SHP77 treated with DMSO at 0.1 percent for 48 hours (cell line): ENCODE measurements around the gene ADGRG3.
"Not testable (repeated sequence)": the region's sequence is repeated elsewhere in the genome, so short reads cannot be mapped to it uniquely, and the experiment has no call there.

Source experiments
- DNase-seq: peaks from one replicate; lab custom pipeline; 2025; lab: John Stamatoyannopoulos, UW

The ADGRG3 gene

GRCh38 chr16:57663917-57664661, 4.0 kb upstream of the ADGRG3 start:
- no peak for DNase-seq

- no peak for DNase-seq
Observed at GRCh38 chr16:57664662-57665025, 3.5 kb upstream of the ADGRG3 start.

GRCh38 chr16:57665541-57665940, 2.6 kb upstream of the ADGRG3 start:
- no peak for DNase-seq

- DNase-seq, result no peak
Observed at GRCh38 chr16:57666353-57667047, 1.6 kb upstream of the ADGRG3 start.

GRCh38 chr16:57667048-57667525, 1.0 kb upstream of the ADGRG3 start:
- DNase-seq, result no peak

GRCh38 chr16:57667526-57668262, 412 bp upstream of the ADGRG3 start:
- no peak for DNase-seq

GRCh38 chr16:57668630-57669475, 747 bp downstream of the ADGRG3 start:
- no peak for DNase-seq

GRCh38 chr16:57669476-57670162, 1.5 kb downstream of the ADGRG3 start:
- DNase-seq, result no peak

- no peak for DNase-seq
Observed at GRCh38 chr16:57670196-57670595, 2.1 kb downstream of the ADGRG3 start.

- DNase-seq, result not testable (repeated sequence)
Observed at GRCh38 chr16:57671451-57671850, 3.3 kb downstream of the ADGRG3 start.

- DNase-seq, result no peak
Observed at GRCh38 chr16:57672416-57672815, 4.3 kb downstream of the ADGRG3 start.

- no peak for DNase-seq
Observed at GRCh38 chr16:57672824-57673223, 4.7 kb downstream of the ADGRG3 start.

GRCh38 chr16:57675741-57676551, 7.8 kb downstream of the ADGRG3 start:
- DNase-seq, result no peak

GRCh38 chr16:57676553-57677085, 8.5 kb downstream of the ADGRG3 start:
- DNase-seq, result no peak

- DNase-seq, result no peak
Observed at GRCh38 chr16:57677622-57678369, 9.7 kb downstream of the ADGRG3 start.

GRCh38 chr16:57679016-57679415, 10.9 kb downstream of the ADGRG3 start:
- no peak for DNase-seq

- no peak for DNase-seq
Observed at GRCh38 chr16:57679767-57680482, 11.8 kb downstream of the ADGRG3 start.

GRCh38 chr16:57680842-57681375, 12.8 kb downstream of the ADGRG3 start:
- DNase-seq, result no peak
